C1 segment of cervical spinal cord (tissue), 14 donors: ENCODE results near the gene LRSAM1.

Experiments used
- DNase-seq, 14 donors: peaks; one replicate each; lab custom pipeline; 2025; lab: John Stamatoyannopoulos, UW

Gene LRSAM1

GRCh38 chr9:127516835-127517607 lies 65.7 kb downstream of the LRSAM1 start:
- DNase-seq, result no peak

DNA sequence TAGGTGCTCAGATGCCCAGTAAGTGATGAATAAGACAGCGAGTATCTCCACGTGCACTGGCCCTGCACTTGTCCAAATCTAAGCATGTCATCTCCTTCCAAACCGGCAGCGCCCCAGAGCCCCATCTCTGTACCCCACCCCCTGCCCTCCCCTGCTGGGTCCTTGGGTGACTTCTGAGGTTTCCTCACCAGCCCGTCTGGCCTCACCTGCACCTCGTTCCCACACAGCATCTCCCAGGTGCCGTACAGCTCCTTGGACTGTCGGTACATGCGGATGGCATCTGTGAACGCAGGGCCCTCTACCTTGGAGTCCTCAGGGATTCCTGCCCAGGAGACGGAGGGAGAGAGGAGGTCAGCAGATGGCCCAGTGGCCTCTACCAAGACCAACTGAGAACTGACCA lies 66.3 kb downstream of the LRSAM1 start:
- no peak for DNase-seq

- DNase-seq, result no peak
Observed at GRCh38 chr9:127518091-127518856, 67.0 kb downstream of the LRSAM1 start.

DNA sequence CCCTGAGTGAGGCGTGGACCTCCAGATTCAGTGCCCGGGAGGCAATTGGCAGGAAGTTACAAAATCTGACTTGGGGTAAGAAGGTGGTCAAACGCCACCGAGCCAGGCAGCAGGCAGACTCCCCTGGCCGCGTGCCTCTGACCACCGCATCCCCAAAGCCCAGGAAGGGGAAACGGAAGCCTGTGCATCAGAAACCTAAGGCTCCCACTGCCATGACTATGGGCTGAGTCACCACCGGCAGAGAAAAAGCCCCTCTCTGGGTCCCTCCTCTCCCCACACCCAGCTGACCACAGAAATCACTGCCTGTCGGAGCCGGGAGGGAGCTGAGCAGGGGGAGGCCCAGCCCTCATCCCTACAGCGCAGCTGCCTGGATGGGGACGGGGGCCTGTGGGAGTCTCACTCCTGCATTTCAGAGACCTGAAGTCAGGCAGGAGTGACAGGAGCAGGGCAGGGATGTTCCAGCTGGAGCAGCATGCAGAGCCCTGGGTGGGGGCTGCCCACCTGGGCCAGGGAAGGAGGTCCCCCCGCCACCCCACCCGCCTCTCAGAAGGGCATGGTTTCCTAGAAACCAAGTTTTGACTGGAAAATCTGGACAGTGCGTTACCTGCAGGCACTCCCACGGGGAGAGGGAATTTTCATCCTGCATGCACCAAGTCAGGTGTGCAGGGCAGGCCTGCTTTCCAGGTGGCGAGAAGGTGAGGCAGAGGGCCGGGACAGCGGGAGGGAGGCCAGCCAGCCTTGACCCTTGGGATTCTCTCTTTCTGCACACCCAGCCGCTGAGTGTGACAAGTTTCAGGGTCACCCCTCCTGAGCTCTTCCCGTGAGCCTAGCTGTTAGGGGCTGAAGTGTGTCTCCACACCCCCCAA lies 68.2 kb downstream of the LRSAM1 start:
- peak in 3 of 14 donors; percentile 10 to 69 (median 35) for DNase-seq

DNA sequence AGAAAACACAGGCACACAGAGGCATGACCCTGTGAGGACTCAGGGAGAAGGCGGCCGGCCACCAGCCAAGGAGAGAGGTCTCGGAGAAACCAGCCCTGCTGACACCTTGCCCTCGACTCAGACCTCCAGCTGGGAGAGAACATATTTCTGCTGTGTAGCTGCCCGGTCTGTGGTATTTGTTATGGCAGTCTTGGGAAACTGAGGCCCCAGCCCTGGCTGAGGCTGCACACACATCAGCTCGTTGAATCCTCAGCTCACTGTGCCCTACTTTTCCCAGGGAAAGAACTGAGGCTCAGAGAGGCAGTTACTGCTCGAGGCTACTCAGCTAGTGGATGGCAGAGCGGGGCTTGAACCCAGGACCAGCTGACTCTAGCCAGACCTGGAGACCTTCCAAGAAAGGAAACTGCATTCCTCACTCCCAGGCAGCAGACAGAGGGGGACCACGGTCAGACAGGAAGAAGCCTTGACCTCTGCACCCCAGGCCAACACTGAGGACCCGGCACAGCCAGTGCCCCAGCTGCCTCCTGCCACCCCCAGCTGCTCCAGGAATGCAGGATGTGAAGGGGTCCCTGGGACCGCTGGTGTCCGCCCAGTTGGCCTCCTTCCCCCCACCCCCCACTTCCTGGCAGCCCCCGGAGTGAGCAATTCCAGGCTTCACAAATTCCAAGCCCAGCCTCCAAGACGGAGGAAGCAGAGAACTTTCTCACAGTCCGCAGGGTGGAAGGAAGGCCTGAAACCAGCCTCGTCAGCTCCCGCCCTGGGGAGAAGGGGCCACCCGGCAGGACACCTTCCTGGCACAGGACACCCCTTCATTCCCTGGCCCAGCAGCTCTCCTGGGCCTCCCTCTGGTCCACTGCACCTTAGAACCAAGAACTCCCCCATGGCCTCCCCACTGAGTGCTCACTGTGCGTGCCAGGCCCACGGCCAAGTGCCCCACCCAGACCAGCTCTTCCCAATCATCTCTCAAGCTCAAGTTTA lies 69.9 kb downstream of the LRSAM1 start:
- DNase-seq, result peak in 1 of 14 donors; percentile 26

DNA sequence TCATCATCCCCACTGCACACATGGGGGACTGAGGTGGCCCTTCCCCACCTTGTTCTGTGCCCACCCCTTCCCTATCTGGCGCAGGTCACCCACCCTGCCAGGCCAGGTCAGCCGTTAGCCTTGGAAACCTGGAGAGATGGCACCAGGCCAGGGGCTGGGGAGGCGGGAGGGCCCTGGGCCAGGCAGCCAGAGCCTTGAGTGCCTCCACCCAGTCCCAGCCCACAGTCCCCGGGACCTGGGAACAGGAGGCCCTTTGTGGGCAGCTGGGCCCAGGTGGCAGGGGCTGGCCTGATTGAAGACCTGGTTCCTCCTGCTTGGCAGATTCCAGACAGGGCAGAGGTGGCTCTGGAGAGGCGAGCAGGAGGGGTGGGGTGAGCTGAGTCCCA lies 70.6 kb downstream of the LRSAM1 start:
- DNase-seq, result no peak

DNA sequence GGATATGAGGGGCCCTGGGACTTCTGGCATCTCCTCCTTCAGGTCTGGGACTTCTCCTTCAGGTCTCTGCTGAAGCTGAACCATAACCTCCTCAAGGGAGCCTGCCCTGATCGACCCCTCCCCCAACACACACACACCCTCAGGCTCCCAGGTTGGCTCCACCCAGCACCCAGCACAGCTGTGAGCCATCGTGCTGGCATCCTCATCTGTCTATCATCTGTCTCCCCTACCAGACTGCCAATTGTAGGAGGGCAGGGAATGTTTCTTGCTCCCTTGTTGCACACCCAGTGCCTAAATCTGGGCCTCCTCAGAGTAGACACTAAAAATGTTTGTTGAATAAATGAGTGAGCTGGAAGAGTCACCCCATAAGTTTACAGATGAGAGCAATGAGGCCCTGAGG lies 71.4 kb downstream of the LRSAM1 start:
- no peak for DNase-seq

- no peak for DNase-seq
Observed at GRCh38 chr9:127523312-127523851, 72.1 kb downstream of the LRSAM1 start.

DNA sequence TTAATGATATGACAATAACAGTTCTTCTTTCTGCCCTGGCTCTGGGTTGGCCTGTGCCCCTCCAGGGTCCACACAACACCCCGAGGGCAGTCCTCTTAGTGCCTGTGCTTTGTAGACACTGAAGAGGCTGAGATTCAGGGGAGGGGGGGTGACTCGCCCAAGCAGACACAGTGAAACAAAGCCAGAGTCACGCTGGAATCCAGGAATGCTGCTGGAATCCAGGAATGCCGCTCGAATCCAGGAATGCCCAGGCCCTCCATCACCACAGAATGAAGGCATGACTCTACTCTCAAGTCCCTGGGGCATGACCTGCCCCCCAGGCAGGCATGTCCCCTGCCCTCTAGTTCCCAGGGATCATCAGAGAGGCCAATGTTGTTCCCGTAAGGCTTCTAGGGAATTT lies 73.1 kb downstream of the LRSAM1 start:
- DNase-seq, result no peak

- DNase-seq, result no peak
Observed at GRCh38 chr9:127525401-127526188, 74.3 kb downstream of the LRSAM1 start.

DNA sequence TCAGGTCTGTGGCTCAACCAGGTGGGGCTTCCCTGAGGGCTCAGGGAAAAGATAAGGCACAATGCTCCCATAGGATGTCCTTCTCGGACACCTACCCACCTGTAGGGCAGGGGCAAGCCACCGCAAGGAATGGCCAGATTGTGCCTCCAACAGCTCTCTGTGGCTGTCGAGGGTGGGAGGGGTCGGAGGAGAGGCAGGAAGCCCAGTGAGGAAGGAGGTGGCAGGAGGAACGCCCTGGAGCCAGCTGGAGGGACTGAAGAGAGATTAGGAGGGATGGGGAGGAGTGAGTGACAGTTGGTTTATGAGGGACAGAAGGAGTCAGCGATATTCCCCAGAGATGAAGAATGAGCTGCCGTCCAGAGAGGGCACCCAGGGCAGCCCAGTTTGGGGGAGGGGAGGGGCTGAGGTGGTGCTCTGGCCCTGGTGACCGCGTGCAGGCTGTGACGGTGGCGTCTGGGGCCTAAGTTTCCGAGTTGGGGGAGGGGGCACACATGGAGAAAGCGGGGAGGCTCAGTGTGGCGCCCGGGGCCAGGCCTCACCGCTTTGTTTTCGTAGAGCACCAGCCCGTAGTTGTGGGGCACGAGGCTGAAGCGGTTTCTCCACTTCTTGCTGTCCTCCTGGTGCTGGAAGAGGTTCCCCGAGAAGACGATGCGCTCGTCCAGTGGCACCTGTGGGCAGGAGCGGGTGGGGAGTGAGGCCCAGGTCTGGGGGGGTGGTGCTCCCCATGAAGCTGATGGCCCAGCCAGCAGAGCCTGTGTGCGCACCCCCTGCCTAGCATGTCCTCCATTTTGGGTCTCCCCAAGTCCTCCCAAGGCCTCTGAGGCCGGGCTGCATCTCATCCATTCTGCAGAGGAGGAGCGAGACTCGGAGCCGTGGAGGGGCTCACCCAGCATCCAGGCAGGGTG lies 75.6 kb downstream of the LRSAM1 start:
- DNase-seq, result peak in 1 of 14 donors; percentile 50

DNA sequence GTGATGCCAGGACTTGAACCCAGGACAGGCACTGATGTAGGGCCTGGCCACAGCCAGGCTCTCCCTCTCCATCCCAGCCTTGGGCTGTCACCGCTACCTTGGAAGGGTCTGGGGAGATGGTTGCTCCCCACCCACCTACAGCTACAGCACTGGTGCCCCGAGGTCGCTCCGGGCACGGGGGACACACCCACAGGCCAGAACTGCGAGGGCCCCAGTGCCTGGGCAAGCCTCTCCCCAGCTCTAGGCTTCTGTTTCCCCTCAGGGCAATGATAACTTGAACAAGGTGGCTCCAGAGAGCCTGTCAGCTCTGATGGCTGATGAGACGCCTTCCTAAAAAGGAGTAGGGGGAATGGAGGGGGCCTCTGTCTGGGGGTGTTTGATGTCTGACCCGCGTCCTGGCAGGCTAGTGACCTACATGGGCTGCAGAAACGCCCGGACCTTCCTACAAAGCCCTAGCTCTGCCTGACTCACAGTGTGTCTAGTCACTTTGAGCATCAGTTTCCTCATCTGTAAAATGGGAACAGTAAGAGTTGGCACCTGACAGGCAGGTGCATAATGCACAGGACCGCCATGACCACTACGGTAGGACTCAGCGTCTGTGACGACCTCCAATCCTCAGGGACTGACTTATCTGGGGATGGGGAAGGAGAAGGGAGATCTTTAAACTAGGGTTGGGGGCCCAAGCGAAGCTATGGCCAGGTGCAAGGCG lies 76.4 kb downstream of the LRSAM1 start:
- no peak for DNase-seq

GRCh38 chr9:127528422-127529251 lies 77.3 kb downstream of the LRSAM1 start:
- no peak for DNase-seq

- DNase-seq, result no peak
Observed at GRCh38 chr9:127529671-127530070, 78.4 kb downstream of the LRSAM1 start.

- no peak for DNase-seq
Observed at GRCh38 chr9:127530206-127530941, 79.1 kb downstream of the LRSAM1 start.

DNA sequence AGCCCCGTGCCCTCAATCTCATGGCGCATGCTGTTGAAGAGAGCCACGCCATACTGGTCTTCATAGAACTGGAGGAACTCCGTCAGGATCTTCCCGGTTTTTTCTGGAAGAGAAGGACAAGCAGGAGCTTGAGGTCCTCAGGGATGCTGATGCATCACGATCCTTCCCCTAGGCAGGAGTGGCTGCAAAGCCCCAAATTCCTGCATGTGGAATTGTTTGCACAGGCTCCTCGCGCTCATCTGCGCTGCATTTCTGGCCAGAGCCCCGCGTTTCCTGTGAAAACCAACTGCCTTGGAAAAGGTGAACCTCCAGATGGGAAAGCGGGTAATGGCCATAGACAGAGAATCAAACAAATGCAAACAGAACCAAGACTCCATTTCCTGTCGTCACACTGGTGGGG lies 80.4 kb downstream of the LRSAM1 start:
- DNase-seq, result no peak
